A673 (cell line): ENCODE results near the gene UEVLD.

Source experiments
- EZH2 ChIP-seq: fragments of 200-600 bp; sonication (generic); IDR thresholded peaks from 2 replicates; pipeline ENCODE4 v1.6.1; 2017; ENCODE audit warnings: borderline replicate concordance, low read depth, mild to moderate bottlenecking, mixed read lengths, antibody characterized with exemption, low read length; ENCODE audit not compliant: poor library complexity, severe bottlenecking
- TF ChIP-seq, protein P1 (sequence below): fragments of 300-800, 200-600 bp; sonication (generic); conservative IDR thresholded peaks from 2 replicates; pipeline ENCODE4 v1.5.1; 2017; ENCODE audit warnings: low read depth, mild to moderate bottlenecking, antibody characterized with exemption, low read length, moderate library complexity, mixed read lengths

DNA sequence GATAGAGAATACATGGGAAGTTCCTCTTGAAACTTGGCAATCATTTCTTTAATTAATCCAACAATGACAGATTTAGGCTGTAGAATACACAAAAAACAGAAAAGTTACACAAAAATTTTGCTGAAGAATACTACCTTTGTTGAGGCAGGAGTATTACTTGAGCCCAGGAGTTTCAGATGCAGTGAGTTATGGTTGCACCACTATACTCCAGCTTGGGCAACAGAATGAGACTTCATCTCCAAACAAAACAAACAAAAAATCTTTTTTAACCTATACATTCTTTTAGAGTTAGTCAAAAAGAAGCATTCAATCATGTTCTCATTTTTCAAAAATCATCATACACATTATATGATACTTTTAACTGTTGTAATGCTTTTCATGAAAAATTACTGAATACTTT, 22.1 kb downstream of the UEVLD start:
- TF ChIP-seq, protein P1, sequence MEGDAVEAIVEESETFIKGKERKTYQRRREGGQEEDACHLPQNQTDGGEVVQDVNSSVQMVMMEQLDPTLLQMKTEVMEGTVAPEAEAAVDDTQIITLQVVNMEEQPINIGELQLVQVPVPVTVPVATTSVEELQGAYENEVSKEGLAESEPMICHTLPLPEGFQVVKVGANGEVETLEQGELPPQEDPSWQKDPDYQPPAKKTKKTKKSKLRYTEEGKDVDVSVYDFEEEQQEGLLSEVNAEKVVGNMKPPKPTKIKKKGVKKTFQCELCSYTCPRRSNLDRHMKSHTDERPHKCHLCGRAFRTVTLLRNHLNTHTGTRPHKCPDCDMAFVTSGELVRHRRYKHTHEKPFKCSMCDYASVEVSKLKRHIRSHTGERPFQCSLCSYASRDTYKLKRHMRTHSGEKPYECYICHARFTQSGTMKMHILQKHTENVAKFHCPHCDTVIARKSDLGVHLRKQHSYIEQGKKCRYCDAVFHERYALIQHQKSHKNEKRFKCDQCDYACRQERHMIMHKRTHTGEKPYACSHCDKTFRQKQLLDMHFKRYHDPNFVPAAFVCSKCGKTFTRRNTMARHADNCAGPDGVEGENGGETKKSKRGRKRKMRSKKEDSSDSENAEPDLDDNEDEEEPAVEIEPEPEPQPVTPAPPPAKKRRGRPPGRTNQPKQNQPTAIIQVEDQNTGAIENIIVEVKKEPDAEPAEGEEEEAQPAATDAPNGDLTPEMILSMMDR = no peak
- TF ChIP-seq EZH2 = no peak
